IMR-90 (cell line): Measurements from ENCODE around the gene SENP2.
"Not testable (repeated sequence)": the region's sequence is repeated elsewhere in the genome, so short reads cannot be mapped to it uniquely, and the experiment has no call there.

ENCODE experiments used
- BHLHE40 ChIP-seq: fragments of 150-350 bp; IDR thresholded peaks from 2 replicates; pipeline ENCODE4 v1.6.1; 2016; ENCODE audit warnings: mild to moderate bottlenecking, low read depth, low read length
- CEBPB ChIP-seq: IDR thresholded peaks from 2 replicates; pipeline ENCODE4 v1.6.1; 2012; ENCODE audit warnings: low read depth, low read length, improper control_type of control experiment
- FOS ChIP-seq: fragments of 150-350 bp; IDR thresholded peaks from 2 replicates; pipeline ENCODE4 v1.6.1; 2016; ENCODE audit warnings: low read depth, low read length
- MAFK ChIP-seq: IDR thresholded peaks from 2 replicates; pipeline ENCODE4 v1.6.1; 2012; ENCODE audit warnings: low read depth, low read length, improper control_type of control experiment
- MXI1 ChIP-seq: IDR thresholded peaks from 2 replicates; pipeline ENCODE4 v1.6.1; 2012; ENCODE audit warnings: low read depth, mild to moderate bottlenecking, low read length, moderate library complexity, borderline replicate concordance
- NFE2L2 ChIP-seq: fragments of 150-350 bp; IDR thresholded peaks from 2 replicates; pipeline ENCODE4 v1.6.1; 2016; ENCODE audit warnings: low read depth, mild to moderate bottlenecking, low read length
- POLR2A ChIP-seq: IDR thresholded peaks from 2 replicates; pipeline ENCODE4 v1.6.1; 2012; ENCODE audit warnings: mild to moderate bottlenecking, low read depth, low read length
- RFX5 ChIP-seq: IDR thresholded peaks from 2 replicates; pipeline ENCODE4 v1.8.0; 2012; ENCODE audit warnings: low read depth, mild to moderate bottlenecking, low read length, moderate library complexity
- SMC3 ChIP-seq: fragments of 150-350 bp; IDR thresholded peaks from 2 replicates; pipeline ENCODE4 v1.6.1; 2016; ENCODE audit warnings: low read depth, mild to moderate bottlenecking, antibody characterized with exemption, low read length, moderate library complexity
- TF ChIP-seq, protein P1 (sequence below): conservative IDR thresholded peaks from 2 replicates; pipeline ENCODE4 v1.5.1; 2012; ENCODE audit warnings: mild to moderate bottlenecking, low read depth, low read length, improper control_type of control experiment
- TF ChIP-seq, protein P2 (sequence below): fragments of 150-350 bp; IDR thresholded peaks from 2 replicates; pipeline ENCODE4 v1.6.1; 2017; ENCODE audit warnings: mild to moderate bottlenecking, antibody characterized with exemption, low read length, low read depth

DNA sequence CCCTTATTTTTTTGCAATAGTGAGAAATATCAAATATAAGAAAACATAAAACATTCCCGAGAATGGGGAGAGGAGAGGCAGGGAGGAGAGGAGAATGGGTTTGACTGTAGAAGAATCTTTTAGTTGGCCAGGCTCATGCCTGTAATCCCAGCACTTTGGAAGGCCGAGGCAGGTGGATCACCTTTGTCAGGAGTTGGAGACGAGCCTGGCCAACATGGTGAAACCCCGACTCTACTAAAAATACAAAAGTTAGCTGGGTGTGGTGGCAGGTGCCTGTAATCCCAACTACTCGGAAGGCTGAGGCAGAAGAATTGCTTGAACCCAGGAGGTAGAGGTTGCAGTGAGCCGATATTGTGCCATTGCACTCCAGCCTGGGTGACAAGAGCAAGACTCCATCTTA is 29.5 kb upstream of the SENP2 start:
- TF ChIP-seq, protein P1, sequence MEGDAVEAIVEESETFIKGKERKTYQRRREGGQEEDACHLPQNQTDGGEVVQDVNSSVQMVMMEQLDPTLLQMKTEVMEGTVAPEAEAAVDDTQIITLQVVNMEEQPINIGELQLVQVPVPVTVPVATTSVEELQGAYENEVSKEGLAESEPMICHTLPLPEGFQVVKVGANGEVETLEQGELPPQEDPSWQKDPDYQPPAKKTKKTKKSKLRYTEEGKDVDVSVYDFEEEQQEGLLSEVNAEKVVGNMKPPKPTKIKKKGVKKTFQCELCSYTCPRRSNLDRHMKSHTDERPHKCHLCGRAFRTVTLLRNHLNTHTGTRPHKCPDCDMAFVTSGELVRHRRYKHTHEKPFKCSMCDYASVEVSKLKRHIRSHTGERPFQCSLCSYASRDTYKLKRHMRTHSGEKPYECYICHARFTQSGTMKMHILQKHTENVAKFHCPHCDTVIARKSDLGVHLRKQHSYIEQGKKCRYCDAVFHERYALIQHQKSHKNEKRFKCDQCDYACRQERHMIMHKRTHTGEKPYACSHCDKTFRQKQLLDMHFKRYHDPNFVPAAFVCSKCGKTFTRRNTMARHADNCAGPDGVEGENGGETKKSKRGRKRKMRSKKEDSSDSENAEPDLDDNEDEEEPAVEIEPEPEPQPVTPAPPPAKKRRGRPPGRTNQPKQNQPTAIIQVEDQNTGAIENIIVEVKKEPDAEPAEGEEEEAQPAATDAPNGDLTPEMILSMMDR = not testable (repeated sequence)
- TF ChIP-seq POLR2A, BHLHE40, MXI1, RFX5, MAFK, SMC3, CEBPB, NFE2L2, FOS: not testable (repeated sequence)
- TF ChIP-seq, protein P2, sequence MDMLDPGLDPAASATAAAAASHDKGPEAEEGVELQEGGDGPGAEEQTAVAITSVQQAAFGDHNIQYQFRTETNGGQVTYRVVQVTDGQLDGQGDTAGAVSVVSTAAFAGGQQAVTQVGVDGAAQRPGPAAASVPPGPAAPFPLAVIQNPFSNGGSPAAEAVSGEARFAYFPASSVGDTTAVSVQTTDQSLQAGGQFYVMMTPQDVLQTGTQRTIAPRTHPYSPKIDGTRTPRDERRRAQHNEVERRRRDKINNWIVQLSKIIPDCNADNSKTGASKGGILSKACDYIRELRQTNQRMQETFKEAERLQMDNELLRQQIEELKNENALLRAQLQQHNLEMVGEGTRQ = not testable (repeated sequence)
